Measurements from ENCODE around the gene PLXND1. TPM values are rescaled to one million over a fixed set of nuclear protein-coding genes. Genes with fewer than 3 reads are reported as not detected.

The PLXND1 gene
- total RNA-seq, 4 donors from 2014 or later: 24.0 to 42.6 (median 30.3) TPM

DNA sequence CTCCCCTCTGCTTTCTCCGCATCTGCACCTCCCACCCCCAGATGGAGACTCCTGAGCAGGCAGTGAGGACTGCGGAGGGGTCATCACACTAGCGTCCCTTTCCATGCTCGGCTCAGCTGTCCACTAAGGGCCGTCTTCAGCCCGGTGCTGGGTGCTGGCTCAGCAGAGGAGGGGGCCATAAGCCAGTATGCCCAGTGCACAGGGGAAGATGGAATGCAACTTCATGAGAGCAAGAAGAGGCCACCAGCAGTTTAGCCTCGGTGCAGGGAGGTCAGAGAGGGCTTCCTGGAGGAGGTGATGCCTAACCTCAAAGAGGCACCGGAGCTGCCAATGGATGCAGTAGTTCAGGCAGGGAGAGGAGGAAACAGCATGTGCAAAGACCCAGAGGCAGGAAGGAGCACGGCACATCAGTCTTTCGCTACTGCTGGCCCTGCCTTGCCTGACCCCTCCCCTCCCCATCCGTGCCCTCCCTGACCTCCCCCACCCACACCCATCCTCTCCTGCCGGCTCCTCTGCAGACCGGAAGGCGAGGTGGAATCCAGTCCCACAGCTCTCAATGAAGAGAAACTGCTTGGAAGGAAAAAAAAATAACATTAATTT, 15.2 kb upstream of the PLXND1 start:
- intact Hi-C loops (cut with DNase I; ENCODE audit: low total_unique reads): loop anchor here (10.0 kb wide), 2 partner anchors 127 to 313 kb away; no protein-coding TSS in a partner anchor
- WGBS, 2 donors: 59 to 61% methylated on average over 13 to 14 of the region's 14 CpGs
- TF ChIP-seq POLR2A (IDR thresholded peaks at IDR 0.05): no peak
- TF ChIP-seq CTCF (IDR thresholded peaks at IDR 0.05): no peak
- no peak overlapping the region for H3K4me3 ChIP-seq (ENCODE audit: low read depth, poor library complexity, severe bottlenecking)
- no peak for DNase-seq (ENCODE audit: low spot score in 2 of 2)

- DNase-seq (ENCODE audit: low spot score in 2 of 2): no peak
- 84 to 85% methylated on average over 18 of the region's 18 CpGs for WGBS, 2 donors
- TF ChIP-seq POLR2A (IDR thresholded peaks at IDR 0.05) (no peak), CTCF (IDR thresholded peaks at IDR 0.05) (no peak)
- no peak overlapping the region for H3K4me3 ChIP-seq (ENCODE audit: low read depth, poor library complexity, severe bottlenecking)
- intact Hi-C loops (cut with DNase I; ENCODE audit: low total_unique reads): loop anchor here (10.0 kb wide), 2 partner anchors 126 to 314 kb away; no protein-coding TSS in a partner anchor
Measured at GRCh38 chr3:129620828-129621559, 14.5 kb upstream of the PLXND1 start.

DNA sequence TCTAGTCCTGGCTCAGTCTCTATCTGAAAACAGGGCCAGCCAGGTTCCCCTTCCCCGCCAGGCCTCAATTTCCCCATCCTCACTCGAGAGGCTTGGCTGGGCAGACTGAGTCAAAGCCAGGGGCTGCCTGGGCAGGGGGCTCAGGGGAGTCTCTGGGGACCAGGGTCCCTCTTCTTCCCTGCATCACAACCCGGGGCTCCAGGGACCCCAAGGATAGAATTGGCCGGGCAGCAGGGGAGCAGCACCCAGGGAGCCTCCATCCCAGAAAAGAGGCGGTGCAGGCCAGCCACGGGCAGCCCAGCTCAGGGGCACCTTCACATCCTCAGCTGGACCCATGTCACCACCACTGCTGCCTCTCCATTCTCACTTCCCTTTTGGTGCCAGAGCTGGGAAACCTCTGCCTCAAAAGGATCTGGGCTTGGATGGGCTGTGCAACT, 13.3 kb upstream of the PLXND1 start:
- H3K4me3 ChIP-seq (ENCODE audit: low read depth, poor library complexity, severe bottlenecking): no peak overlapping the region
- WGBS, 2 donors: 88 to 90% methylated on average over 6 of the region's 6 CpGs
- DNase-seq (ENCODE audit: low spot score in 2 of 2): no peak
- TF ChIP-seq CTCF (IDR thresholded peaks at IDR 0.05) (no peak), POLR2A (IDR thresholded peaks at IDR 0.05) (no peak)
- intact Hi-C loops (cut with DNase I; ENCODE audit: low total_unique reads): loop anchor here (10.0 kb wide), 2 partner anchors 125 to 315 kb away; no protein-coding TSS in a partner anchor

- H3K4me3 ChIP-seq (ENCODE audit: low read depth, poor library complexity, severe bottlenecking): no peak overlapping the region
- DNase-seq (ENCODE audit: low spot score in 2 of 2): peak in 1 of 2 donors; percentile 85
- TF ChIP-seq CTCF (IDR thresholded peaks at IDR 0.05) (no peak), POLR2A (IDR thresholded peaks at IDR 0.05) (no peak)
- WGBS, 2 donors: 66 to 82% methylated on average over 22 to 23 of the region's 23 CpGs
- intact Hi-C loops (cut with DNase I; ENCODE audit: low total_unique reads): no loop called here
Measured at GRCh38 chr3:129618901-129619671, 12.6 kb upstream of the PLXND1 start.

DNA sequence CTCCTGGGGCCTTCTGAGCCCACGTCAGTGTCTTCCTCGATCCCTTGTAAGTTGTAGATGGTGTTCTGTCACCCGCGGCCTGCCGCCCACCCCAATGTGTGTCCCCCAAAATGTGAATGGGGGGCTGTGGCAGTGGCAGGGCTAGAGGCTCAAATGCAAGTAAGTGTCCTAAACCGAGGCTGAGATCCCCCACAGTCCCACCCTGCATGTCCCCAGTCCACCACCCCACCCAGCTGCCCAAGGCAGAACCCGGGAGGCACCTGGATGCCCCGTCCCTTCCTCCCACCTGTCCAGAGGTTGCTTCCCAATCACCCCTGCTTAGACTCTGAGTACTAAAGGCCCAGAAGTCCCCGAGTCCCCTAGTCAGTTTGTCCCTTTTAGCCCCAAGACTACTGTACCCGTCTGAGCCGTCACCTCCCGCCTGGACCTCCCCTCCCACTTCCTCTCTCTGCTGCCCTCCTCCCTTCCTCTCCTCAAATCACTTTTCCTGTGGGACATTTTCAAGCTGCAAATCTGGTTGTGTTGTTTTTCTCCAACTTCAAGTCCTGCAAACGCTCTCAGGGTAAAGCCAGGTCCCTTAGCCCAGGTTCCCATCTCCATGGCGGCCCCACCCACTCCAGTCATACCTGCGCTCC, 11.8 kb upstream of the PLXND1 start:
- DNase-seq (ENCODE audit: low spot score in 2 of 2): peak in 1 of 2 donors; percentile 83
- 77 to 80% methylated on average over 15 of the region's 15 CpGs for WGBS, 2 donors
- TF ChIP-seq CTCF (IDR thresholded peaks at IDR 0.05): no peak
- TF ChIP-seq POLR2A (IDR thresholded peaks at IDR 0.05): no peak
- H3K4me3 ChIP-seq (ENCODE audit: low read depth, poor library complexity, severe bottlenecking): no peak overlapping the region
- intact Hi-C loops (cut with DNase I; ENCODE audit: low total_unique reads): no loop called here

All from lower leg skin (tissue), 4 donors.